Measurements from ENCODE around the gene MAP6. TPM values are rescaled to one million over a fixed set of nuclear protein-coding genes. Genes with fewer than 3 reads are reported as not detected.

MAP6 gene
- total and polyA plus RNA-seq, 2 experiments from 2014 or later: 0.31 to 1.2 TPM

- Histone ChIP-seq H3K27ac (ENCODE audit: low read depth) (no peak overlapping the region), H3K79me2 (replicated peaks; ENCODE audit: insufficient read depth) (no peaks in the 10 kb centered on the region), H3K27me3 (ENCODE audit: insufficient read depth) (no peaks in the 10 kb centered on the region), H3K36me3 (ENCODE audit: insufficient read depth) (no peaks in the 10 kb centered on the region), H3K4me1 (ENCODE audit: insufficient read depth) (no peaks in the 10 kb centered on the region), H3K4me3 (no peak overlapping the region), H3F3A (replicated peaks; ENCODE audit: low read depth) (no peaks in the 10 kb centered on the region), H2AFZ (no peak overlapping the region), H3K4me2 (no peak overlapping the region), H4K20me1 (replicated peaks; ENCODE audit: insufficient read depth) (no peaks in the 10 kb centered on the region), H3K9me2 (ENCODE audit: insufficient read depth) (no peaks in the 10 kb centered on the region)
- H3K36me3 Mint-ChIP-seq (ENCODE audit: low read depth): no peaks in the 10 kb centered on the region
- H3K4me1 Mint-ChIP-seq: no peaks in the 10 kb centered on the region; the same call in 2 of the 3 replicates
- DNase-seq (ENCODE audit: low spot score) (no peak), ATAC-seq (no peak)
- TF ChIP-seq ZNF462 (CRISPR knock-in tag; IDR thresholded peaks at IDR 0.05): no peak
- TF ChIP-seq, protein P1, sequence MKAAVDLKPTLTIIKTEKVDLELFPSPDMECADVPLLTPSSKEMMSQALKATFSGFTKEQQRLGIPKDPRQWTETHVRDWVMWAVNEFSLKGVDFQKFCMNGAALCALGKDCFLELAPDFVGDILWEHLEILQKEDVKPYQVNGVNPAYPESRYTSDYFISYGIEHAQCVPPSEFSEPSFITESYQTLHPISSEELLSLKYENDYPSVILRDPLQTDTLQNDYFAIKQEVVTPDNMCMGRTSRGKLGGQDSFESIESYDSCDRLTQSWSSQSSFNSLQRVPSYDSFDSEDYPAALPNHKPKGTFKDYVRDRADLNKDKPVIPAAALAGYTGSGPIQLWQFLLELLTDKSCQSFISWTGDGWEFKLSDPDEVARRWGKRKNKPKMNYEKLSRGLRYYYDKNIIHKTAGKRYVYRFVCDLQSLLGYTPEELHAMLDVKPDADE (IDR thresholded peaks at IDR 0.05): no peak
- no peak for TF ChIP-seq CREB1 (CRISPR knock-in tag; IDR thresholded peaks at IDR 0.05; ENCODE audit: low read depth)
- no peak for TF ChIP-seq ZNF114 (CRISPR knock-in tag; IDR thresholded peaks at IDR 0.05)
- no peak for TF ChIP-seq CTCF (conservative IDR thresholded peaks at IDR 0.05; ENCODE audit: low read depth in 2 of 2)
- TF ChIP-seq EZH2 (IDR thresholded peaks at IDR 0.05; ENCODE audit: low read depth, unreplicated experiment): no peak
- no peak for TF ChIP-seq POLR2AphosphoS5 (IDR thresholded peaks at IDR 0.05; ENCODE audit: low read depth)
- TF ChIP-seq JUNB (IDR thresholded peaks at IDR 0.05; ENCODE audit: unreplicated experiment): no peak
- no peak overlapping the region for H3K4me3 Mint-ChIP-seq
- H3K9me3 Mint-ChIP-seq: no peaks in the 10 kb centered on the region
- H3K27ac Mint-ChIP-seq: no peak overlapping the region
- H3K27me3 Mint-ChIP-seq (ENCODE audit: insufficient read depth, low read depth, poor library complexity): peaks cover 14% of the 10 kb centered on the region
Measured at GRCh38 chr11:75700940-75701339, 32.1 kb upstream of the MAP6 start.
